ENCODE results near the gene HHAT. TPM values are rescaled to one million over a fixed set of nuclear protein-coding genes. Genes with fewer than 3 reads are reported as not detected.
A peak's percentile ranks its signal among the peaks of the same experiment; 100 is the strongest.

HHAT gene
- total and polyA plus RNA-seq, 2 of the 4 experiments (the other 2 are of a cell fraction) = 1.7 to 2.5 TPM

DNA sequence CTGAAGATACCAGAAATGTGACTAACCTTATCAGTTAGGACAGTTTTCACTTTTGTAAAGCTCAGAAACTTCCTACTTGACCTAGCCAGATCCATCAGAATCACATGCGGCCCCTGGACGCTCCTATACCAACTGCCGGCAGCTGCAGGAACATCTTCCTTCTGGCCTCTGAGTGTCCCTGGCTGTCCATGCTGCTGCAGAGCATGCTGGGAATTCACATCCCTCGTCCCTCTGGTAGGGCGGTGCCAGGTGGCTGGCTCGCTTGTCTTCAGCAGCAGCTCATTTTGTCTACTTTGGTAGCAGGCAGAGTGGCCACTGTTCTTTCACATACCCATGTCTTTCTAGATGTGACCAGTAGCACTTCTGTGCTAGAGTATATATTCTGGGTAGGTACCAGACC, 34.4 kb downstream of the HHAT start:
- no peaks in the 10 kb centered on the region for H3K36me3 ChIP-seq (ENCODE audit: control insufficient read depth, insufficient read depth, low read length)
- no peak overlapping the region for H2BK5ac ChIP-seq (ENCODE audit: low read depth, low read length, poor library complexity, severe bottlenecking)
- BruUV-seq (replicated peaks) = no TSS peak
- no peaks in the 10 kb centered on the region for H3K9me1 ChIP-seq (ENCODE audit: insufficient read depth, low read length)
- 0 out of 2 replicates have a peak overlapping the region, but pooled peaks have one; percentile 14 for H2AK5ac ChIP-seq (ENCODE audit: low read depth, low read length)
- H3K18ac ChIP-seq (ENCODE audit: low read depth, low read length) = no peak overlapping the region
- no peak overlapping the region for H3K9ac ChIP-seq (ENCODE audit: low read depth, low read length)
- H2AK9ac ChIP-seq (replicated peaks; ENCODE audit: low read depth, low read length, poor library complexity) = no peak overlapping the region
- no peak overlapping the region for H3K23ac ChIP-seq (ENCODE audit: low read depth, low read length)
- H2BK120ac ChIP-seq (ENCODE audit: low read depth, low read length) = no peak overlapping the region
- no peak overlapping the region for H3K27ac ChIP-seq (ENCODE audit: insufficient read depth, low read length)
- no peak overlapping the region for H4K8ac ChIP-seq (ENCODE audit: low read depth in 2 of 2, low read length in 2 of 2)
- POLR2A ChIA-PET (ENCODE audit: unreplicated experiment) = interaction anchor here (1.1 kb wide), 1 partner anchor 11 kb away, joined by 10 read pairs; no protein-coding TSS in a partner anchor
- H4K91ac ChIP-seq (ENCODE audit: insufficient read depth, low read depth, low read length) = no peak overlapping the region
- peaks cover 2% of the 10 kb centered on the region; the same call in 1 of the 2 replicates for H3K27me3 ChIP-seq (ENCODE audit: control insufficient read depth, insufficient read depth, low read length)
- no peak for DNase-seq
- TF ChIP-seq, protein P1, sequence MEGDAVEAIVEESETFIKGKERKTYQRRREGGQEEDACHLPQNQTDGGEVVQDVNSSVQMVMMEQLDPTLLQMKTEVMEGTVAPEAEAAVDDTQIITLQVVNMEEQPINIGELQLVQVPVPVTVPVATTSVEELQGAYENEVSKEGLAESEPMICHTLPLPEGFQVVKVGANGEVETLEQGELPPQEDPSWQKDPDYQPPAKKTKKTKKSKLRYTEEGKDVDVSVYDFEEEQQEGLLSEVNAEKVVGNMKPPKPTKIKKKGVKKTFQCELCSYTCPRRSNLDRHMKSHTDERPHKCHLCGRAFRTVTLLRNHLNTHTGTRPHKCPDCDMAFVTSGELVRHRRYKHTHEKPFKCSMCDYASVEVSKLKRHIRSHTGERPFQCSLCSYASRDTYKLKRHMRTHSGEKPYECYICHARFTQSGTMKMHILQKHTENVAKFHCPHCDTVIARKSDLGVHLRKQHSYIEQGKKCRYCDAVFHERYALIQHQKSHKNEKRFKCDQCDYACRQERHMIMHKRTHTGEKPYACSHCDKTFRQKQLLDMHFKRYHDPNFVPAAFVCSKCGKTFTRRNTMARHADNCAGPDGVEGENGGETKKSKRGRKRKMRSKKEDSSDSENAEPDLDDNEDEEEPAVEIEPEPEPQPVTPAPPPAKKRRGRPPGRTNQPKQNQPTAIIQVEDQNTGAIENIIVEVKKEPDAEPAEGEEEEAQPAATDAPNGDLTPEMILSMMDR (conservative IDR thresholded peaks at IDR 0.05; ENCODE audit: low read depth, low read length) = no peak
- TF ChIP-seq RAD21 (IDR thresholded peaks at IDR 0.05; ENCODE audit: low read length) (no peak), RCOR1 (IDR thresholded peaks at IDR 0.05; ENCODE audit: insufficient replicate concordance, low read length) (no peak), SMC3 (IDR thresholded peaks at IDR 0.05; ENCODE audit: low read depth, low read length) (no peak), RFX5 (IDR thresholded peaks at IDR 0.05; ENCODE audit: low read depth, low read length) (no peak), NFE2L2 (IDR thresholded peaks at IDR 0.05; ENCODE audit: low read depth, low read length) (no peak), POLR2A (IDR thresholded peaks at IDR 0.05; ENCODE audit: low read depth, low read length) (no peak), USF2 (IDR thresholded peaks at IDR 0.05; ENCODE audit: low read depth, low read length) (no peak), FOS (IDR thresholded peaks at IDR 0.05; ENCODE audit: low read depth, low read length) (no peak), BHLHE40 (IDR thresholded peaks at IDR 0.05; ENCODE audit: low read depth, low read length) (no peak), MAFK (IDR thresholded peaks at IDR 0.05; ENCODE audit: low read depth, low read length) (no peak), CHD1 (IDR thresholded peaks at IDR 0.05; ENCODE audit: low read depth, low read length) (no peak), CEBPB (IDR thresholded peaks at IDR 0.05; ENCODE audit: low read depth, low read length) (no peak)
- CTCF ChIA-PET = interaction anchor here (0.6 to 2.2 kb wide), 4 partner anchors 11 to 44 kb away, joined by 3 to 6 read pairs (median 4); no protein-coding TSS in a partner anchor
- no peak overlapping the region for H4K5ac ChIP-seq (ENCODE audit: low read depth, low read length)
- H2BK20ac ChIP-seq (ENCODE audit: low read depth, low read length) = no peak overlapping the region
- no peak overlapping the region for H3K56ac ChIP-seq (ENCODE audit: extremely low read depth, insufficient read depth, low read length)
- no peak overlapping the region for H3K4me2 ChIP-seq (ENCODE audit: low read depth, low read length)
- no peak overlapping the region for H3K14ac ChIP-seq (replicated peaks; ENCODE audit: low read depth, low read length)
- in situ Hi-C loops (cut with MboI; ENCODE audit: low sequenced_read_pairs) (loop anchor here (5.0 kb wide), 1 partner anchor 34 kb away; no protein-coding TSS in a partner anchor), dilution Hi-C loops (cut with HindIII; ENCODE audit: low sequenced_read_pairs, unreplicated experiment) (no loop called here), intact Hi-C loops (cut with micrococcal nuclease) (no loop called here)
- no peak overlapping the region for H2AFZ ChIP-seq (replicated peaks; ENCODE audit: low read length, poor library complexity)
- no peak overlapping the region for H3K4me3 ChIP-seq (ENCODE audit: insufficient read depth, low read depth, low read length)
- H3K4me1 ChIP-seq (ENCODE audit: control insufficient read depth, insufficient read depth, low read length) = peaks cover 3% of the 10 kb centered on the region; the same call in 1 of the 2 replicates
- H4K20me1 ChIP-seq (ENCODE audit: insufficient read depth, low read length) = no peaks in the 10 kb centered on the region
- H3K79me1 ChIP-seq (ENCODE audit: low read depth in 1 of 2, low read length in 2 of 2) = no peaks in the 10 kb centered on the region
- ATAC-seq (ENCODE audit: low read depth) = no peak
- peak overlapping the region; percentile 13; the same call in 1 of the 2 replicates for H3K4ac ChIP-seq (ENCODE audit: low read depth, low read length)
- no CpG with 5 or more reads among the region's 6 CpGs for WGBS, 2 experiments (ENCODE audit: extremely low coverage in 2 of 2, insufficient read length in 1 of 2)
- no peak overlapping the region for H2BK15ac ChIP-seq (ENCODE audit: low read depth, low read length)
- H3K9me3 ChIP-seq (ENCODE audit: control insufficient read depth, insufficient read depth, low read length) = no peaks in the 10 kb centered on the region
